HepG2 (cell line): ENCODE data around the gene KRTAP5-1. TPM values are rescaled to one million over a fixed set of nuclear protein-coding genes. Genes with fewer than 3 reads are reported as not detected.

Experiments
- ATAC-seq: fragments of 200-7000 bp; cut with Tn5 transposase; 3 replicates; pipeline ENCODE4 v1.9.1; 2020; ENCODE audit warnings: mild to moderate bottlenecking, moderate library complexity
- BruUV-seq: library from RNA; stranded (reverse); fragments of 400-500 nt; replicated peaks from 2 replicates; lab custom pipeline; 2021; lab: Mats Ljungman, UMichigan
- CTCF ChIA-PET: fragments of 300-600 bp; formaldehyde crosslinking; extraction: SDS; loops from one replicate; lab custom pipeline; 2021; ENCODE audit warnings: low total read pairs, inconsistent platforms, low intra/inter-chr PET ratio; lab: Yijun Ruan, JAX
- POLR2A ChIA-PET: fragments of 350-600 bp; sonication (Branson Sonifier 250); formaldehyde crosslinking; loops from one replicate; lab custom pipeline; 2020; ENCODE audit warnings: antibody characterized with exemption, inconsistent platforms; lab: Yijun Ruan, JAX
- DNase-seq: peaks from one replicate; pipeline ENCODE4 v3.0.0-alpha.2; 2015; ENCODE audit warnings: low spot score
- FAIRE-seq: peaks from 3 replicates; lab custom pipeline; 2011; peaks lifted over from hg19 to GRCh38; lab: Jason Lieb, UNC
- H2AFZ ChIP-seq: one replicate; pipeline ENCODE4 v1.6.1; 2011; ENCODE audit warnings: low read length, inconsistent platforms
- H3K27ac ChIP-seq: fragments of 300-600 bp; 3 replicates; pipeline ENCODE4 v1.8.0; 2011; ENCODE audit warnings: mixed run types, mild to moderate bottlenecking, mixed read lengths, low read length, inconsistent platforms; ENCODE audit not compliant: insufficient read depth; ENCODE audit errors: extremely low read length
- H3K27me3 ChIP-seq, 2 experiments: fragments of 200-600 bp in 1 of 2; 2 replicates in 1 of 2; 3 replicates in 1 of 2; pipeline versions ENCODE4 v1.6.0 to v1.8.0; 2011; ENCODE audit warnings: low read length in 2 of 2, mild to moderate bottlenecking in 2 of 2, moderate library complexity in 2 of 2, inconsistent platforms in 1 of 2; ENCODE audit not compliant: insufficient read depth in 2 of 2, control insufficient read depth in 1 of 2
- H3K36me3 ChIP-seq, 2 experiments: fragments of 200-600 bp in 1 of 2; replicated peaks in 1 of 2; 2 replicates in 1 of 2; 3 replicates in 1 of 2; pipeline versions ENCODE4 v1.5.1 to v1.8.0; 2011; ENCODE audit warnings: low read length in 2 of 2, inconsistent platforms in 1 of 2; ENCODE audit not compliant: insufficient read depth in 2 of 2, control insufficient read depth in 1 of 2
- H3K4me1 ChIP-seq: 2 replicates; pipeline ENCODE4 v1.5.1; 2012; ENCODE audit warnings: low read length, inconsistent platforms; ENCODE audit not compliant: insufficient read depth
- H3K4me2 ChIP-seq: 2 replicates; pipeline ENCODE4 v1.6.0; 2011; ENCODE audit warnings: low read depth, low read length, inconsistent platforms
- H3K4me3 ChIP-seq, 3 experiments: fragments of 200-600 bp in 1 of 3; sonication (generic), shearing (Covaris generic) in 1 of 3; replicated peaks in 1 of 3; 2 replicates each; pipeline ENCODE4 v1.5.1; 2011 to 2016; ENCODE audit warnings: low read length in 3 of 3, inconsistent platforms in 2 of 3, low read depth in 2 of 3, mild to moderate bottlenecking in 2 of 3, control low read depth in 1 of 3, mixed read lengths in 1 of 3; ENCODE audit not compliant: insufficient read depth in 1 of 3
- H3K79me2 ChIP-seq: one replicate; pipeline ENCODE4 v1.6.1; 2011; ENCODE audit warnings: low read length, inconsistent platforms; ENCODE audit not compliant: insufficient read depth
- H3K9ac ChIP-seq: 2 replicates; pipeline ENCODE4 v1.6.0; 2011; ENCODE audit warnings: mild to moderate bottlenecking, low read depth, low read length, inconsistent platforms; ENCODE audit not compliant: insufficient read depth
- H3K9me3 ChIP-seq: 2 replicates; pipeline ENCODE4 v1.5.1; 2012; ENCODE audit warnings: mild to moderate bottlenecking, low read length
- H4K20me1 ChIP-seq: 2 replicates; pipeline ENCODE4 v1.6.0; 2011; ENCODE audit warnings: inconsistent platforms, mild to moderate bottlenecking, low read length, moderate library complexity; ENCODE audit not compliant: insufficient read depth
- ELF4 ChIP-seq: sonication (generic); formaldehyde crosslinking; IDR thresholded peaks from 2 replicates; pipeline ENCODE4 v1.5.0; 2020; ENCODE audit warnings: missing genetic modification reagents, mild to moderate bottlenecking, moderate library complexity, borderline replicate concordance
- MYPOP ChIP-seq: sonication (generic); formaldehyde crosslinking; IDR thresholded peaks from 2 replicates; pipeline ENCODE4 v1.8.1; 2023; ENCODE audit warnings: mild to moderate bottlenecking, moderate library complexity, missing genetic modification reagents
- PHF20 ChIP-seq: sonication (generic); formaldehyde crosslinking; IDR thresholded peaks from 2 replicates; pipeline ENCODE4 v1.5.0; 2020; ENCODE audit warnings: mild to moderate bottlenecking, missing genetic modification reagents
- SIN3A ChIP-seq: IDR thresholded peaks from 2 replicates; pipeline ENCODE4 v1.6.1; 2011; ENCODE audit warnings: low read depth, mild to moderate bottlenecking, control low read depth, low read length, borderline replicate concordance
- SUZ12 ChIP-seq: fragments of 150-350 bp; IDR thresholded peaks from 2 replicates; pipeline ENCODE4 v1.6.1; 2014; ENCODE audit warnings: low read depth, low read length
- TAF1 ChIP-seq: sonication (generic); formaldehyde crosslinking; IDR thresholded peaks from 2 replicates; pipeline ENCODE4 v1.4.0; 2020; ENCODE audit warnings: missing genetic modification reagents
- TBP ChIP-seq: sonication (generic); formaldehyde crosslinking; IDR thresholded peaks from 2 replicates; pipeline ENCODE4 v1.5.0; 2020; ENCODE audit warnings: missing genetic modification reagents
- YEATS2 ChIP-seq: sonication (generic); formaldehyde crosslinking; IDR thresholded peaks from 2 replicates; pipeline ENCODE4 v1.4.0; 2020; ENCODE audit warnings: missing genetic modification reagents, borderline replicate concordance
- ZBTB38 ChIP-seq: sonication (generic); formaldehyde crosslinking; IDR thresholded peaks from 2 replicates; pipeline ENCODE4 v1.5.1; 2020; ENCODE audit warnings: mild to moderate bottlenecking, missing genetic modification reagents
- ZNF207 ChIP-seq: fragments of 450-650 bp; IDR thresholded peaks from 2 replicates; pipeline ENCODE4 v1.6.1; 2016; ENCODE audit warnings: antibody characterized with exemption, borderline replicate concordance
- ZNF484 ChIP-seq: sonication (generic); formaldehyde crosslinking; IDR thresholded peaks from 2 replicates; pipeline ENCODE4 v1.5.1; 2020; ENCODE audit warnings: mild to moderate bottlenecking, low read depth, missing genetic modification reagents, borderline replicate concordance
- WGBS: methylation state at CpG from one replicate; pipeline ENCODE4 v1.1.6; 2017; ENCODE audit warnings: low lambda C conversion rate; 5-methylcytosine and 5-hydroxymethylcytosine counted together
- in situ Hi-C: cut with HindIII; loops from 2 replicates; pipeline ENCODE4 v1.10.0; 2017; ENCODE audit warnings: low pct_unique_long_range_greater_than_20kb; ENCODE audit not compliant: extremely low pct_ligation_motif_present
- intact Hi-C: fragments of 100-400 bp; cut with micrococcal nuclease; formaldehyde crosslinking; loops from one replicate; pipeline ENCODE4 v1.10.0; 2022; ENCODE audit not compliant: unreplicated experiment
- polyA plus RNA-seq, 8 experiments: library from polyadenylated mRNA; depleted of rRNA in 3 of 8; stranded (reverse) in 7 of 8; unstranded in 1 of 8; fragments of >200 nt; fragmentation: Illumina TruSeq in 4 of 8; extraction: Trizol in 4 of 8; gene quantifications; 2 replicates each; pipeline versions ENCODE4 v1.2.1 to v1.2.3, GENCODE V29; 2011 to 2016; ENCODE audit warnings: low read depth in 4 of 8, missing spikeins in 1 of 8, mixed read lengths in 1 of 8; ENCODE audit not compliant: insufficient read depth in 1 of 8
- total RNA-seq, 5 experiments: library from RNA; depleted of rRNA; stranded (reverse); fragments of >200 nt; fragmentation: Illumina TruSeq; extraction: Trizol; gene quantifications; 2 replicates each; pipeline ENCODE4 v1.2.3, GENCODE V29; 2016; ENCODE audit warnings: low read depth in 1 of 5
- TF ChIP-seq, protein P1 (sequence below): sonication (generic); formaldehyde crosslinking; IDR thresholded peaks from 2 replicates; pipeline ENCODE4 v1.4.0; 2020; ENCODE audit warnings: mild to moderate bottlenecking, missing genetic modification reagents
- TF ChIP-seq, protein P2 (sequence below): sonication (generic); formaldehyde crosslinking; IDR thresholded peaks from 2 replicates; pipeline ENCODE4 v1.4.0; 2020; ENCODE audit warnings: mild to moderate bottlenecking, missing genetic modification reagents

KRTAP5-1 gene
- total and polyA plus RNA-seq, 2 of the 13 experiments (the other 11 are each of a cell fraction or from before 2014, with no cell fraction given) = not detected

DNA sequence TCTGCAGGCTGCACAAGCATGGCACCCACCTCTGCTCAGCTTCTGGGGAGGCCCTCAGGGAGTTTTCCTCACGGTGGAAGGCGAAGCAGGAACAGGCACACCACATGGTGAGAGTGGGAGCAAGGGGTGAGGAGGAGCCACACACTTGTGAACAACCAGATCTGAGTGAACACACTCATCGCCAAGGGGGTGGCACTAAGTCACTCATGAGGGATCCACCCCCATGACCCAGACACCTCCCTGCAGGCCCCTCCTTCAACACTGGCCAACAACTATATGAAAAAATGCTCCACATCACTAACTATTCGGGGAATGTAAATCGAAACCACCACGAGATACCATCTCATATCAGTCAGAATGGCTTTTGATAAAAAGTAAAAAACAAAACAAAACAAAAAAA lies 13.7 kb upstream of the KRTAP5-1 start:
- no peak overlapping the region for H3K27ac ChIP-seq
- 29% methylated on average over 5 of the region's 6 CpGs for WGBS
- ATAC-seq (no peak), DNase-seq (no peak), FAIRE-seq (no peak)
- peaks cover 11% of the 10 kb centered on the region for H3K4me1 ChIP-seq
- no peak for TF ChIP-seq MYPOP
- TF ChIP-seq ZNF207 = no peak
- no peak for TF ChIP-seq ELF4 (CRISPR knock-in tag)
- TF ChIP-seq, protein P1, sequence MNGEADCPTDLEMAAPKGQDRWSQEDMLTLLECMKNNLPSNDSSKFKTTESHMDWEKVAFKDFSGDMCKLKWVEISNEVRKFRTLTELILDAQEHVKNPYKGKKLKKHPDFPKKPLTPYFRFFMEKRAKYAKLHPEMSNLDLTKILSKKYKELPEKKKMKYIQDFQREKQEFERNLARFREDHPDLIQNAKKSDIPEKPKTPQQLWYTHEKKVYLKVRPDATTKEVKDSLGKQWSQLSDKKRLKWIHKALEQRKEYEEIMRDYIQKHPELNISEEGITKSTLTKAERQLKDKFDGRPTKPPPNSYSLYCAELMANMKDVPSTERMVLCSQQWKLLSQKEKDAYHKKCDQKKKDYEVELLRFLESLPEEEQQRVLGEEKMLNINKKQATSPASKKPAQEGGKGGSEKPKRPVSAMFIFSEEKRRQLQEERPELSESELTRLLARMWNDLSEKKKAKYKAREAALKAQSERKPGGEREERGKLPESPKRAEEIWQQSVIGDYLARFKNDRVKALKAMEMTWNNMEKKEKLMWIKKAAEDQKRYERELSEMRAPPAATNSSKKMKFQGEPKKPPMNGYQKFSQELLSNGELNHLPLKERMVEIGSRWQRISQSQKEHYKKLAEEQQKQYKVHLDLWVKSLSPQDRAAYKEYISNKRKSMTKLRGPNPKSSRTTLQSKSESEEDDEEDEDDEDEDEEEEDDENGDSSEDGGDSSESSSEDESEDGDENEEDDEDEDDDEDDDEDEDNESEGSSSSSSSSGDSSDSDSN (CRISPR knock-in tag) = no peak
- TF ChIP-seq, protein P2, sequence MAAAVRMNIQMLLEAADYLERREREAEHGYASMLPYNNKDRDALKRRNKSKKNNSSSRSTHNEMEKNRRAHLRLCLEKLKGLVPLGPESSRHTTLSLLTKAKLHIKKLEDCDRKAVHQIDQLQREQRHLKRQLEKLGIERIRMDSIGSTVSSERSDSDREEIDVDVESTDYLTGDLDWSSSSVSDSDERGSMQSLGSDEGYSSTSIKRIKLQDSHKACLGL (CRISPR knock-in tag) = no peak
- no peak for TF ChIP-seq TAF1 (CRISPR knock-in tag)
- TF ChIP-seq PHF20 = no peak
- TF ChIP-seq SIN3A = no peak
- no peak for TF ChIP-seq ZNF484
- TF ChIP-seq TBP (CRISPR knock-in tag) = no peak
- no peak for TF ChIP-seq SUZ12
- no peak for TF ChIP-seq YEATS2 (CRISPR knock-in tag)
- no peak for TF ChIP-seq ZBTB38 (CRISPR knock-in tag)
- H4K20me1 ChIP-seq = no peaks in the 10 kb centered on the region
- H3K9me3 ChIP-seq = no peaks in the 10 kb centered on the region
- POLR2A ChIA-PET = no interaction called here
- peaks cover 0 to 18% of the 10 kb centered on the region in 2 experiments; a peak in 3 of 5 replicates for H3K27me3 ChIP-seq
- intact Hi-C loops = no loop called here
- H3K9ac ChIP-seq = no peak overlapping the region
- no peak overlapping the region for H3K4me3 ChIP-seq
- no peak overlapping the region for H3K4me2 ChIP-seq
- CTCF ChIA-PET = no interaction called here
- H3K79me2 ChIP-seq = no peaks in the 10 kb centered on the region
- no peak overlapping the region for H2AFZ ChIP-seq
- in situ Hi-C loops = no loop called here
- no peaks in the 10 kb centered on the region for H3K36me3 ChIP-seq
- BruUV-seq = no TSS peak
